HEK293 (cell line): ENCODE results near the gene C2orf69.

Source experiments
- CTCF ChIA-PET: fragments of 350-600 bp; formaldehyde crosslinking; extraction: SDS; loops from one replicate; lab custom pipeline; 2021; ENCODE audit warnings: antibody characterized with exemption; lab: Yijun Ruan, JAX
- POLR2A ChIA-PET: fragments of 300-600 bp; formaldehyde crosslinking; extraction: SDS; loops from one replicate; lab custom pipeline; 2020; ENCODE audit warnings: antibody characterized with exemption, inconsistent platforms; lab: Yijun Ruan, JAX
- H3K27ac ChIP-seq: fragments of 200-500 bp; sonication (Bioruptor generic); 2 replicates; pipeline ENCODE4 v1.5.1; 2014; ENCODE audit warnings: low read depth, low read length, control low read depth, inconsistent platforms; ENCODE audit errors: extremely low read depth
- H3K36me3 ChIP-seq, 2 experiments: fragments of 200-500 bp in 1 of 2; sonication (Bioruptor generic) in 1 of 2; 1 replicate in 1 of 2; 2 replicates in 1 of 2; pipeline ENCODE4 v1.5.1; 2014 to 2017; ENCODE audit warnings: inconsistent platforms in 2 of 2, low read length in 2 of 2; ENCODE audit not compliant: control insufficient read depth in 2 of 2, insufficient read depth in 1 of 2
- H3K4me1 ChIP-seq: fragments of 200-500 bp; sonication (Bioruptor generic); 2 replicates; pipeline ENCODE4 v1.5.1; 2014; ENCODE audit warnings: mild to moderate bottlenecking, low read length, inconsistent platforms; ENCODE audit not compliant: control insufficient read depth, insufficient read depth
- H3K4me3 ChIP-seq: 2 replicates; pipeline ENCODE4 v1.5.1; 2011; ENCODE audit warnings: low read depth, mild to moderate bottlenecking, control low read depth, low read length, moderate library complexity
- H3K9me3 ChIP-seq: fragments of 200-500 bp; sonication (Bioruptor generic); 2 replicates; pipeline ENCODE4 v1.5.1; 2014; ENCODE audit warnings: low read depth, low read length, inconsistent platforms; ENCODE audit not compliant: control insufficient read depth, insufficient read depth
- CTCF ChIP-seq: fragments of 450-650 bp; formaldehyde crosslinking; IDR thresholded peaks from 2 replicates; pipeline ENCODE4 v1.5.1; 2016; ENCODE audit warnings: missing biosample characterization, missing genetic modification characterization
- FEZF1 ChIP-seq: fragments of 450-650 bp; formaldehyde crosslinking; IDR thresholded peaks from 2 replicates; pipeline ENCODE4 v1.5.1; 2016; ENCODE audit warnings: missing biosample characterization, missing genetic modification characterization
- GLIS1 ChIP-seq: fragments of 450-650 bp; formaldehyde crosslinking; IDR thresholded peaks from 2 replicates; pipeline ENCODE4 v1.5.1; 2016; ENCODE audit warnings: missing biosample characterization, missing genetic modification characterization
- PRDM6 ChIP-seq: fragments of 450-650 bp; formaldehyde crosslinking; IDR thresholded peaks from 2 replicates; pipeline ENCODE4 v1.5.1; 2017; ENCODE audit warnings: missing biosample characterization, missing genetic modification characterization
- SETDB1 ChIP-seq: IDR thresholded peaks from one replicate; pipeline ENCODE4 v1.6.1; 2017; ENCODE audit warnings: mild to moderate bottlenecking, low read length, moderate library complexity, mixed read lengths; ENCODE audit not compliant: insufficient read length
- SP7 ChIP-seq: fragments of 450-650 bp; formaldehyde crosslinking; IDR thresholded peaks from 2 replicates; pipeline ENCODE4 v1.5.1; 2016; ENCODE audit warnings: missing biosample characterization, missing genetic modification characterization
- ZBTB20 ChIP-seq: fragments of 450-650 bp; formaldehyde crosslinking; IDR thresholded peaks from 2 replicates; pipeline ENCODE4 v1.5.1; 2016; ENCODE audit warnings: missing biosample characterization, missing genetic modification characterization
- ZBTB6 ChIP-seq: fragments of 450-650 bp; formaldehyde crosslinking; IDR thresholded peaks from 2 replicates; pipeline ENCODE4 v1.5.1; 2017; ENCODE audit warnings: missing biosample characterization, missing genetic modification characterization
- ZFP41 ChIP-seq: fragments of 450-650 bp; formaldehyde crosslinking; IDR thresholded peaks from 2 replicates; pipeline ENCODE4 v1.5.1; 2016; ENCODE audit warnings: missing biosample characterization, missing genetic modification characterization, borderline replicate concordance
- ZNF114 ChIP-seq: fragments of 450-650 bp; formaldehyde crosslinking; IDR thresholded peaks from 2 replicates; pipeline ENCODE4 v1.5.0; 2017; ENCODE audit warnings: missing biosample characterization, missing genetic modification characterization
- ZNF148 ChIP-seq: fragments of 450-650 bp; formaldehyde crosslinking; IDR thresholded peaks from 2 replicates; pipeline ENCODE4 v1.5.0; 2017; ENCODE audit warnings: missing biosample characterization, missing genetic modification characterization, borderline replicate concordance
- ZNF155 ChIP-seq: fragments of 450-650 bp; formaldehyde crosslinking; IDR thresholded peaks from 2 replicates; pipeline ENCODE4 v1.5.1; 2016; ENCODE audit warnings: missing biosample characterization, missing genetic modification characterization
- ZNF169 ChIP-seq: fragments of 450-650 bp; formaldehyde crosslinking; IDR thresholded peaks from 2 replicates; pipeline ENCODE4 v1.5.1; 2016; ENCODE audit warnings: missing biosample characterization, missing genetic modification characterization
- ZNF324 ChIP-seq: fragments of 450-650 bp; formaldehyde crosslinking; IDR thresholded peaks from 2 replicates; pipeline ENCODE4 v1.5.1; 2016; ENCODE audit warnings: missing biosample characterization, missing genetic modification characterization
- ZNF488 ChIP-seq: fragments of 450-650 bp; formaldehyde crosslinking; IDR thresholded peaks from 2 replicates; pipeline ENCODE4 v1.5.1; 2016; ENCODE audit warnings: missing biosample characterization, missing genetic modification characterization
- ZNF580 ChIP-seq: fragments of 450-650 bp; formaldehyde crosslinking; IDR thresholded peaks from 2 replicates; pipeline ENCODE4 v1.5.1; 2016; ENCODE audit warnings: missing biosample characterization, missing genetic modification characterization
- ZNF768 ChIP-seq: fragments of 450-650 bp; formaldehyde crosslinking; IDR thresholded peaks from 2 replicates; pipeline ENCODE4 v1.5.1; 2018; ENCODE audit warnings: missing biosample characterization, mild to moderate bottlenecking, missing genetic modification characterization
- ZSCAN16 ChIP-seq: fragments of 450-650 bp; formaldehyde crosslinking; IDR thresholded peaks from 2 replicates; pipeline ENCODE4 v1.5.1; 2016; ENCODE audit warnings: missing biosample characterization, missing genetic modification characterization

The C2orf69 gene

GRCh38 chr2:199882667-199883066, 28.4 kb upstream of the C2orf69 start:
- TF ChIP-seq ZNF488 (no peak), ZNF114 (tag by site-specific recombination) (no peak), ZNF324 (no peak), ZBTB6 (tag by site-specific recombination) (no peak), ZBTB20 (tag by site-specific recombination) (no peak), CTCF (no peak)
- Histone ChIP-seq H3K4me3 (no peak overlapping the region), H3K4me1 (no peaks in the 10 kb centered on the region), H3K9me3 (no peaks in the 10 kb centered on the region), H3K27ac (no peak overlapping the region), H3K36me3 (no peaks in the 10 kb centered on the region)
- CTCF ChIA-PET = interaction anchor here (1.0 kb wide), 1 partner anchor 10 kb away, joined by 3 read pairs; no protein-coding TSS in a partner anchor
- POLR2A ChIA-PET = no interaction called here

- no peaks in the 10 kb centered on the region for H3K4me1 ChIP-seq
- TF ChIP-seq FEZF1 (tag by site-specific recombination) (no peak), SETDB1 (peak; percentile 89), ZFP41 (tag by site-specific recombination) (no peak), ZNF768 (no peak), ZSCAN16 (no peak), SP7 (tag by site-specific recombination) (no peak)
- TF ChIP-seq, all 188 proteins: peak for 1
- CTCF ChIA-PET = no interaction called here
- no peaks in the 10 kb centered on the region for H3K9me3 ChIP-seq
- H3K36me3 ChIP-seq = no peaks in the 10 kb centered on the region
- POLR2A ChIA-PET = no interaction called here
- no peak overlapping the region for H3K4me3 ChIP-seq
- H3K27ac ChIP-seq = no peak overlapping the region
Measured at GRCh38 chr2:199883474-199884212, 27.4 kb upstream of the C2orf69 start.

- Histone ChIP-seq H3K9me3 (no peaks in the 10 kb centered on the region), H3K4me1 (peaks cover 6% of the 10 kb centered on the region; the same call in 1 of the 2 replicates), H3K36me3 (no peaks in the 10 kb centered on the region), H3K4me3 (no peak overlapping the region), H3K27ac (no peak overlapping the region)
- peak; percentile 13; the same call in 1 of the 2 replicates for TF ChIP-seq PRDM6 (tag by site-specific recombination)
- no peak for TF ChIP-seq ZNF155 (tag by site-specific recombination)
- TF ChIP-seq ZNF169 (tag by site-specific recombination) = no peak
- no peak for TF ChIP-seq ZNF148
- no peak for TF ChIP-seq GLIS1 (tag by site-specific recombination)
- TF ChIP-seq ZNF580 (tag by site-specific recombination) = no peak
- ChIA-PET POLR2A (interaction anchor here (1.0 kb wide), 1 partner anchor 209 kb away, joined by 3 read pairs; no protein-coding TSS in a partner anchor), CTCF (interaction anchor here (0.6 kb wide), 2 partner anchors 19 to 774 kb away, joined by 3 to 4 read pairs; no protein-coding TSS in a partner anchor)
Measured at GRCh38 chr2:199895406-199895805, 15.7 kb upstream of the C2orf69 start.
